ENCODE measurements around the gene DUSP22. TPM values are rescaled to one million over a fixed set of nuclear protein-coding genes. Genes with fewer than 3 reads are reported as not detected.

The DUSP22 gene
- total RNA-seq, 1 donor from 2014 or later, result 34.9 TPM

DNA sequence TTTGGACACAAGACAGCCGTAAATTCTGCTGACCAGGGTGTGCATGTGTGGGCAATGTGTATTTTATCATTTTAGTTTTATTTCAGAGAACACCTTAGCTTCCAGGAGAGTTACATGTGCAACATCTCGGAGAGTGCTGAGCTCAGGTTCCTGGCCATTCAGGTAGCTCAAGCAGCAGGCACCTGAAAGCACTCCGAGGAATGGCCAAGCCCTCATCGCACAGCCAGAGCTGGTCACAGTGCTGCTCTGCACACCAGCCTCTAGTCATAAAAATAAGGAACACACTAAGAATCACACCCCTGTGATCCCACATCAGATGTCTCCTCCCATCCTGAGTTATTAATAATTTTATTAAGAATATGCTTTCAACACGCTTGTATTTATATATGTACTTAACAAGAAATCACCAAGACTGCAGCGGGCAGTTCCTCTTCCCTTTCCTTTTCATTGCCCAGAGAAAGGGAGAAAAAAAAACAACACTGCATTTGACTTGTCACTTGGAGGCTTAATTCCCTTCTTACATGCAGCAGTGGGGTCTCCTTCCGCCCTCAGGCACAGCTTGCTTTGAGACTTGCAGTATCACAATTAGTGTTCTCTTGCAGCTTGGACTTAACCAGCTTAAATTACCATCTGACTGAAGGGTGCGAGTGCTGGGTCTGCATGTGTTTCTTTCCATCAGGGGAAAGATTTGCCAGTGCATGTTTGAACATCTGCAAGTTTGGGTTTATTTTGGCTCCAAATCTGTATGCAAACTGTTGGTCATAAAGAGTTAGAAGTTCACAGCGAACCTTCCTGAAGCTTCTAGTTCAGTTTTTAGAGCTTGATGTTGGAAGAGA, 63.3 kb downstream of the DUSP22 start:
- no peaks in the 10 kb centered on the region for H3K27me3 ChIP-seq (ENCODE audit: insufficient read depth, low read length)
- H3K4me3 ChIP-seq (ENCODE audit: insufficient read depth, low read depth, low read length), result no peak overlapping the region
- H2AFZ ChIP-seq (ENCODE audit: low read depth, low read length), result no peak overlapping the region
- no peaks in the 10 kb centered on the region for H3K4me1 Mint-ChIP-seq (ENCODE audit: low read depth, unreplicated experiment)
- no peak overlapping the region for H3K4me2 ChIP-seq (ENCODE audit: low read length)
- H3K27ac ChIP-seq (ENCODE audit: low read depth, low read length), result no peak overlapping the region
- no peak for TF ChIP-seq EZH2 (IDR thresholded peaks at IDR 0.05; ENCODE audit: insufficient read depth, low read length)
- TF ChIP-seq, protein P1, sequence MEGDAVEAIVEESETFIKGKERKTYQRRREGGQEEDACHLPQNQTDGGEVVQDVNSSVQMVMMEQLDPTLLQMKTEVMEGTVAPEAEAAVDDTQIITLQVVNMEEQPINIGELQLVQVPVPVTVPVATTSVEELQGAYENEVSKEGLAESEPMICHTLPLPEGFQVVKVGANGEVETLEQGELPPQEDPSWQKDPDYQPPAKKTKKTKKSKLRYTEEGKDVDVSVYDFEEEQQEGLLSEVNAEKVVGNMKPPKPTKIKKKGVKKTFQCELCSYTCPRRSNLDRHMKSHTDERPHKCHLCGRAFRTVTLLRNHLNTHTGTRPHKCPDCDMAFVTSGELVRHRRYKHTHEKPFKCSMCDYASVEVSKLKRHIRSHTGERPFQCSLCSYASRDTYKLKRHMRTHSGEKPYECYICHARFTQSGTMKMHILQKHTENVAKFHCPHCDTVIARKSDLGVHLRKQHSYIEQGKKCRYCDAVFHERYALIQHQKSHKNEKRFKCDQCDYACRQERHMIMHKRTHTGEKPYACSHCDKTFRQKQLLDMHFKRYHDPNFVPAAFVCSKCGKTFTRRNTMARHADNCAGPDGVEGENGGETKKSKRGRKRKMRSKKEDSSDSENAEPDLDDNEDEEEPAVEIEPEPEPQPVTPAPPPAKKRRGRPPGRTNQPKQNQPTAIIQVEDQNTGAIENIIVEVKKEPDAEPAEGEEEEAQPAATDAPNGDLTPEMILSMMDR (IDR thresholded peaks at IDR 0.05; ENCODE audit: insufficient read depth, low read depth, low read length), result no peak
- no peaks in the 10 kb centered on the region for H3K36me3 ChIP-seq (ENCODE audit: insufficient read depth, low read length)
- no peaks in the 10 kb centered on the region for H3K4me1 ChIP-seq (ENCODE audit: insufficient read depth, low read length)
- no peak overlapping the region for H3K4me3 Mint-ChIP-seq (ENCODE audit: unreplicated experiment)
- FAIRE-seq, result no peak
- no peaks in the 10 kb centered on the region for H3K9me3 ChIP-seq (ENCODE audit: insufficient read depth, low read depth, low read length)
- DNase-seq (ENCODE audit: low read depth), result no peak
- no peaks in the 10 kb centered on the region for H3K79me2 ChIP-seq (ENCODE audit: insufficient read depth, low read length)
- peaks cover 5% of the 10 kb centered on the region for H3K36me3 Mint-ChIP-seq (ENCODE audit: low read depth, unreplicated experiment)
- peaks cover 12% of the 10 kb centered on the region for H3K9me3 Mint-ChIP-seq (ENCODE audit: unreplicated experiment)
- peaks cover 3% of the 10 kb centered on the region for H3K27me3 Mint-ChIP-seq (ENCODE audit: low read depth, unreplicated experiment)
- no peaks in the 10 kb centered on the region for H4K20me1 ChIP-seq (ENCODE audit: insufficient read depth, low read length)
- no peak overlapping the region for H3K27ac Mint-ChIP-seq (ENCODE audit: unreplicated experiment)
- no peak overlapping the region for H3K9ac ChIP-seq (ENCODE audit: low read length)

DNA sequence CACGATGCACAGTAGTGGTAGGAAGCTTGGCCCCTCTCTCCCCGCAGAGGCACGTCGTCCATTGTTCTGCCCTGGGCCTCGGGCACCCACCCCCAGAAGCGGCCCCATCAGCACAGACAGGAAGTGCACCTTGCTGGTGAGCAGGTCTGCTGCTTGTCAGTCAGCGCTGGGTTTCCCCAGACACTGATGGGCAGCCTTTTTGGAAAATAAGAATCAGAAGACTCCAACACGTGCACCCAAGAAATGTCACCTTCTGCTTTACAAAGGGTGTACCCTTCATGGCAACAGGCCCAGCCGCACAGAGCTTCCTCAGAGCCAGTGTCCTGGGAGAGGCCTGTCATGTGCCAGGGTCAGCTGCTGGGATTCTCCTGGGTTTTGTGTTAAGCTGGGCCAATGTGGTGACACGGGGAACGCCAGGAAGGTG, 64.6 kb downstream of the DUSP22 start:
- no peaks in the 10 kb centered on the region for H3K9me3 ChIP-seq (ENCODE audit: insufficient read depth, low read depth, low read length)
- DNase-seq (ENCODE audit: low read depth) (no peak), FAIRE-seq (no peak)
- H4K20me1 ChIP-seq (ENCODE audit: insufficient read depth, low read length), result no peaks in the 10 kb centered on the region
- no peak for TF ChIP-seq EZH2 (IDR thresholded peaks at IDR 0.05; ENCODE audit: insufficient read depth, low read length)
- TF ChIP-seq, protein P1 (IDR thresholded peaks at IDR 0.05; ENCODE audit: insufficient read depth, low read depth, low read length), result no peak
- H3K36me3 ChIP-seq (ENCODE audit: insufficient read depth, low read length), result no peaks in the 10 kb centered on the region
- no peak overlapping the region for H3K4me3 Mint-ChIP-seq (ENCODE audit: unreplicated experiment)
- no peak overlapping the region for H3K4me3 ChIP-seq (ENCODE audit: insufficient read depth, low read depth, low read length)
- no peaks in the 10 kb centered on the region for H3K79me2 ChIP-seq (ENCODE audit: insufficient read depth, low read length)
- H3K9ac ChIP-seq (ENCODE audit: low read length), result no peak overlapping the region
- peaks cover 3% of the 10 kb centered on the region for H3K27me3 Mint-ChIP-seq (ENCODE audit: low read depth, unreplicated experiment)
- H3K4me2 ChIP-seq (ENCODE audit: low read length), result no peak overlapping the region
- H3K36me3 Mint-ChIP-seq (ENCODE audit: low read depth, unreplicated experiment), result peaks cover 5% of the 10 kb centered on the region
- H3K27me3 ChIP-seq (ENCODE audit: insufficient read depth, low read length), result no peaks in the 10 kb centered on the region
- H3K4me1 Mint-ChIP-seq (ENCODE audit: low read depth, unreplicated experiment), result no peaks in the 10 kb centered on the region
- H3K27ac Mint-ChIP-seq (ENCODE audit: unreplicated experiment), result no peak overlapping the region
- H3K27ac ChIP-seq (ENCODE audit: low read depth, low read length), result no peak overlapping the region
- no peaks in the 10 kb centered on the region for H3K4me1 ChIP-seq (ENCODE audit: insufficient read depth, low read length)
- peaks cover 12% of the 10 kb centered on the region for H3K9me3 Mint-ChIP-seq (ENCODE audit: unreplicated experiment)
- no peak overlapping the region for H2AFZ ChIP-seq (ENCODE audit: low read depth, low read length)

DNA sequence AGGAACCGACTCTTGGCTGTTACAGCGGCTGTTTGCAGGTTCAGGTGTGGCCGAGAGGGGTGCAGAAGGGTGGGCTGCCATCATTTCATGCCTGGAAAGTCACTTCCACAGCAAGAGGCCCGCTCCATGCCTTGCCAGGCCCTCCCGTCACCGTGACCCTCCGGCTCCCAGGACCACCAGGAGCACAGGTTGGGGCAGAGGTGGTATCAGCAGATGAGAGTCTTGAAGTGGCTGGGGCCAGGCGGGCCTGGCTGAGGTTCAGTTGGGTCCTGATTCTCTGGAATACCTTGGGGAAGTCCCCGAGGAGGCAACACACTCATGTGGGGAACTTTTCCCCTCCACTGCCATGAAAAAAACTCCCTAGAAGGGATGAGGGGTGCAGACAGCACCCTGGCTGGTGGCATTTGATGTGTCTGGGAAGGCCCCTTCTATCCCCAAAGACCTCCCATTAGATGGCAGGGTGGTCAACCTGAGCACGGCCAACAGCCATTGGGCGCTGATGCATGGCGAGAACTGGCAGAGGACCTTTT, 65.0 kb downstream of the DUSP22 start:
- FAIRE-seq (no peak), DNase-seq (ENCODE audit: low read depth) (no peak)
- Mint-ChIP-seq H3K27ac (ENCODE audit: unreplicated experiment) (no peak overlapping the region), H3K36me3 (ENCODE audit: low read depth, unreplicated experiment) (peaks cover 5% of the 10 kb centered on the region), H3K9me3 (ENCODE audit: unreplicated experiment) (peaks cover 12% of the 10 kb centered on the region), H3K4me1 (ENCODE audit: low read depth, unreplicated experiment) (no peaks in the 10 kb centered on the region), H3K27me3 (ENCODE audit: low read depth, unreplicated experiment) (peaks cover 3% of the 10 kb centered on the region), H3K4me3 (ENCODE audit: unreplicated experiment) (no peak overlapping the region)
- H3K27ac ChIP-seq (ENCODE audit: low read depth, low read length), result no peak overlapping the region
- no peaks in the 10 kb centered on the region for H3K79me2 ChIP-seq (ENCODE audit: insufficient read depth, low read length)
- H2AFZ ChIP-seq (ENCODE audit: low read depth, low read length), result no peak overlapping the region
- no peaks in the 10 kb centered on the region for H4K20me1 ChIP-seq (ENCODE audit: insufficient read depth, low read length)
- H3K9me3 ChIP-seq (ENCODE audit: insufficient read depth, low read depth, low read length), result no peaks in the 10 kb centered on the region
- H3K27me3 ChIP-seq (ENCODE audit: insufficient read depth, low read length), result peaks cover 2% of the 10 kb centered on the region
- no peak overlapping the region for H3K4me3 ChIP-seq (ENCODE audit: insufficient read depth, low read depth, low read length)
- H3K36me3 ChIP-seq (ENCODE audit: insufficient read depth, low read length), result no peaks in the 10 kb centered on the region
- TF ChIP-seq, protein P1 (IDR thresholded peaks at IDR 0.05; ENCODE audit: insufficient read depth, low read depth, low read length), result no peak
- no peak for TF ChIP-seq EZH2 (IDR thresholded peaks at IDR 0.05; ENCODE audit: insufficient read depth, low read length)
- H3K9ac ChIP-seq (ENCODE audit: low read length), result no peak overlapping the region
- no peak overlapping the region for H3K4me2 ChIP-seq (ENCODE audit: low read length)
- H3K4me1 ChIP-seq (ENCODE audit: insufficient read depth, low read length), result no peaks in the 10 kb centered on the region
